H1 (cell line): ENCODE measurements around the gene PIGV. TPM values are rescaled to one million over a fixed set of nuclear protein-coding genes. Genes with fewer than 3 reads are reported as not detected.

ENCODE experiments used
- BRCA1 ChIP-seq: IDR thresholded peaks from 2 replicates; pipeline ENCODE4 v1.6.1; 2012; ENCODE audit warnings: low read depth, low read length, improper control_type of control experiment
- CHD2 ChIP-seq: IDR thresholded peaks from 2 replicates; pipeline ENCODE4 v1.6.1; 2012; ENCODE audit warnings: low read length, improper control_type of control experiment
- JUN ChIP-seq: IDR thresholded peaks from 2 replicates; pipeline ENCODE4 v1.6.1; 2011; ENCODE audit warnings: low read depth, mild to moderate bottlenecking, improper control_type of control experiment, low read length
- MAFK ChIP-seq: IDR thresholded peaks from 2 replicates; pipeline ENCODE4 v1.6.1; 2012; ENCODE audit warnings: low read depth, mild to moderate bottlenecking, improper control_type of control experiment, low read length
- RFX5 ChIP-seq: IDR thresholded peaks from 2 replicates; pipeline ENCODE4 v1.6.1; 2011; ENCODE audit warnings: low read depth, low read length, improper control_type of control experiment, borderline replicate concordance
- RXRA ChIP-seq: IDR thresholded peaks from 2 replicates; pipeline ENCODE4 v1.6.1; 2011; ENCODE audit warnings: low read depth, mild to moderate bottlenecking, low read length, moderate library complexity; ENCODE audit not compliant: insufficient read depth
- polyA plus RNA-seq, 7 experiments: library from polyadenylated mRNA; depleted of rRNA in 3 of 7; stranded (reverse) in 5 of 7; unstranded in 2 of 7; fragments of >200 nt in 5 of 7; fragments of 200-250 nt in 2 of 7; gene quantifications; 1 replicate in 5 of 7; 2 replicates in 1 of 7; 4 replicates in 1 of 7; pipeline versions ENCODE4 v1.2.1 to v1.2.3, GENCODE V29; 2011 to 2013; ENCODE audit warnings: missing spikeins in 2 of 7, mixed read lengths in 2 of 7
- total RNA-seq: library from RNA; stranded (reverse); fragmentation: NEBNext Ultra II Directional; extraction: Animal tissue kit (Norgen Biotek cat#: 25700); gene quantifications from 2 replicates; pipeline ENCODE4 v1.2.1, GENCODE V29; 2021
- TF ChIP-seq, protein P1 (sequence below): IDR thresholded peaks from 2 replicates; pipeline ENCODE4 v1.6.1; 2011; ENCODE audit warnings: low read length, improper control_type of control experiment

Gene PIGV
- total and polyA plus RNA-seq, 2 of the 8 experiments (the other 6 are each of a cell fraction or from before 2014, with no cell fraction given), result 8.5 to 20.9 TPM

- TF ChIP-seq, protein P1, sequence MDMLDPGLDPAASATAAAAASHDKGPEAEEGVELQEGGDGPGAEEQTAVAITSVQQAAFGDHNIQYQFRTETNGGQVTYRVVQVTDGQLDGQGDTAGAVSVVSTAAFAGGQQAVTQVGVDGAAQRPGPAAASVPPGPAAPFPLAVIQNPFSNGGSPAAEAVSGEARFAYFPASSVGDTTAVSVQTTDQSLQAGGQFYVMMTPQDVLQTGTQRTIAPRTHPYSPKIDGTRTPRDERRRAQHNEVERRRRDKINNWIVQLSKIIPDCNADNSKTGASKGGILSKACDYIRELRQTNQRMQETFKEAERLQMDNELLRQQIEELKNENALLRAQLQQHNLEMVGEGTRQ, result no peak
- TF ChIP-seq JUN (no peak), CHD2 (no peak), BRCA1 (no peak), MAFK (no peak), RFX5 (no peak), RXRA (no peak)
Measured at GRCh38 chr1:26752519-26752918, 35.2 kb upstream of the PIGV start (continued).
